Stimulated activated CD8-positive, alpha-beta memory T cell treated with anti-CD3 and anti-CD28 coated beads, Interleukin-15, amount 100 ng/mL, for 48 hours (primary cell): ENCODE results near the gene ZCCHC7.
"Not testable (repeated sequence)": the region's sequence is repeated elsewhere in the genome, so short reads cannot be mapped to it uniquely, and the experiment has no call there.

Experiments
- DNase-seq, 2 donors: peaks; one replicate each; pipeline ENCODE4 v3.0.0-alpha.2; 2020; ENCODE audit warnings: low read depth in 2 of 2

Gene ZCCHC7

GRCh38 chr9:37174247-37174646, 53.9 kb downstream of the ZCCHC7 start:
- DNase-seq = no peak

GRCh38 chr9:37178742-37179141, 58.4 kb downstream of the ZCCHC7 start:
- no peak for DNase-seq

DNA sequence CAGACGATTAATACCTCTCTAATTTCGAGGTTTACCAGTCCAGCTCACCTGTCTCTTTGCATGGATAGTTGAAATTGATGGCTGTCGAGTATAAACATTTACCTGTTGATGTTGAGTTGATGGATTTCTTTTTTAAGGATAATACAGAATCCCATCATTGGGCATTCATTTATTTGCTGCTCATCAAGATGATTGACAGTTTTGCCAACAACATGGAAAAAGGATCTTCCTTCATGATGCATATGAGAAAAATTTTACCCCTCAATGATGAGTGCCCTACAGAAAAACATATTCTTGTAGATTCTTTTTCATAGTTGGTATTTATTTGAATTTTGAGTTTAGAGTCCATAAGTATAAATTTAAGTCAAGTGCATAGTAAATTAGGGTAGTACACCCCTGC, 59.2 kb downstream of the ZCCHC7 start:
- no peak for DNase-seq

GRCh38 chr9:37180138-37180537, 59.8 kb downstream of the ZCCHC7 start:
- no peak for DNase-seq

DNA sequence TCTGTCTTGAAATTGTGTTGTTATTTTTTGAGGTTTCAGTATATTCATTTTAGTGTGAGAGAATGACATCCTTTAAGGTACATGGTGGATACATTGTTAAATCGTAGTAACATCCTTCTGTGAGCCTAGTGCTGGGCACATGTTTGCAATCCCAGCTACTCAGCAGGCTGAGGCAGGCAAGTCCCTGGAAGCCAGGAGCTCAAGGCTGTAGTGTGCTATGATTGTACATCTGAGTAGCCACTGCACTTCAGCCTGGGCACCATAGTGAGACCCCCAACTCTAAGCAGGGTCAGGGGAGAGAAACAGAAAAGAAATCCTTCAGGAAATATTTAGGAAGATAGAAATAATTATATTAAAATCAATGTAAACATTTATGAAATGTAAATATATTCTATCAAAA, 62.3 kb downstream of the ZCCHC7 start:
- DNase-seq = no peak

DNA sequence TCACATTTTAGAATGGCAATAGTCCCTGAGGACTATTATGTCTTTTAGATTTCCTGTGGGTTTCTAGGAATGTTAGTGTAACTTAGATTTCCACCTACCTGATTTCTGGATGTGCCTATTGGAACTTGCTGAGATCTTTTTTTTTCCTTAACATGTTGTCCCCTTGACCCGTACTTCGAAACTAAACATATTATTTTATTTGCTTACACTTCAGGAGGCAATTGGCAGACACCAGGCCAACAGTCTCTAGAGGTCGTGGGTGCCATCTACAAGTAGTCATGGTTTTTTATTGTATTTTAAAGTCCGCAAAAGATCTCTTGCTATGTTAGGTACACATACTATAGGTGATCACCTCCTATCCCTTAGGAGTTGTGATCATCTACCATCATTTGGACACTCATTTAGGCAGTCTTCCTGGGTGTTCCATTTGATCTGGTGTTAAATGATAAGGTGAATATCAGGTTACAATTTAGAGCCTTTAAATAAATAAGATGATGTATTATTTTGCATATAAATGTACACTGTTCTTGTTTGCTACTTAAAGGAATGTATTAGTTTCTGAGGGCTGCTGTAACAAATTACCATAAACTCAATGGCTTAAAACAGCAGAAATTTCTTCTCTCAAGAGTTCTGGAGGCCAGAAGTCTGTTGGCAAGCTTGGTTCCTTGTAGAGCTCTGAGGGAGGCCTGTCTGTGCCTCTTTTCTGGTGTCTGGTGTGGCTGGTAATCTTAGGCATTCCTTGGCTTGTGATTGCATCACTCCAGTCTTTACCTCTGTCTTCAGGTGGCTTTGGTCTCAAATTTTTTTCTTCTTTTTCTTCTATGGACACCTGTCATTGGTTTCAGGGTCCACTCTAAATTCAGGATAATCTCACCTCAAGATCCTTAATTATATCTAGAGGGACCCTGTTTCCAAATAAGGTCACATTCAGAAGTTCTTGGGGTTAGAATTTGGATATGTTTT, 64.8 kb downstream of the ZCCHC7 start:
- DNase-seq = no peak

GRCh38 chr9:37187292-37187691, 66.9 kb downstream of the ZCCHC7 start:
- peak in 1 of 2 donors; percentile 7 for DNase-seq

DNA sequence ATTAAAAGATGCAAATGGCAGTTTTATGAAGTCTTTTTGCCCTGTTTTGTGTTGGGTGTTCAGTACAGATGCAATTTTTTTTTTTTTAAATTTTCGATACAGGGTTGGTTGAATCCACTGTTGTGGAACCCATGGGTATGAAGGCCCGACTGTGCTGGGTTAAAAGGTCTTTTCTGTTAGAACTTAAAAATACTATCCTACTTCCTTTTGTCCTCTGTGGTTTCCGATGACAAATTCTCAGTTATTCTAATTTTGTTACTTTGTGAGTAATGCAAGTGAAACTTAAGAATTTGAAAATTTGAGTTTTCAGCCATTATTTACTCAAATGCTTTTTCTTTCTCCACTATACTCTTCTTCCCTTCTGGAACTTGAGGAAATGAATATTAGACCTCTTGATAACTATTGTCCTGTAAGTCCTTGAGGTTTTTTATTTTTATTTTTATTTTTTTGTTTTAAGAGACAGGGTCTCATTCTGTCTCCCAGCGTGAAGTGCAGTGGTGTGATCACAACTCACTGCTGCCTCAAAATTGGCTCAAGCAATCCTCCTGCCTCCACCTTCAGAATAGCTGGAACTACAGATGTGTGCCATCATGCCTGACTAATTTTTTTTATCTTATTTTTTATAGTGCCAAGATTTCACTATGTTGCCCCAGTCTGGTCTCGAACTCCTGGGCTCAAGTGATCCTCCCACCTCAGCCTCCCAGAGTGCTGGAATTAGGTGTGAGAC, 67.5 kb downstream of the ZCCHC7 start:
- DNase-seq = no peak

DNA sequence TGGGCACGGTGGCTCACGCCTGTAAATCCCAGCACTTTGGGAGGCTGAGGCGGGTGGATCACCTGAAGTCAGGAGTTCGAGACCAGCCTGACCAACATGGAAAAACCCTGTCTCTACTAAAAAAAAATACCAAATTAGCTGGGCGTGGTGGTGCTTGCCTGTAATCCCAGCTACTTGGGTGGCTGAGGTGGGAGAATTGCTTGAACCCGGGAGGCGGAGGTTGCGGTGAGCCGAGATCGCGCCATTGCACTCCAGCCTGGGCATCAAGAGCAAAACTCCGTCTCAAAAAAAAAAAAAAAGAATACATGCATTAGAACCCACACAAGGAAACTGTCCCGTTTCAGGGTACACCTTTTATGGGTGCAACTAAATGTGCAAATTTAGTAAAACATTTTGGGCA, 70.4 kb downstream of the ZCCHC7 start:
- not testable (repeated sequence) for DNase-seq

DNA sequence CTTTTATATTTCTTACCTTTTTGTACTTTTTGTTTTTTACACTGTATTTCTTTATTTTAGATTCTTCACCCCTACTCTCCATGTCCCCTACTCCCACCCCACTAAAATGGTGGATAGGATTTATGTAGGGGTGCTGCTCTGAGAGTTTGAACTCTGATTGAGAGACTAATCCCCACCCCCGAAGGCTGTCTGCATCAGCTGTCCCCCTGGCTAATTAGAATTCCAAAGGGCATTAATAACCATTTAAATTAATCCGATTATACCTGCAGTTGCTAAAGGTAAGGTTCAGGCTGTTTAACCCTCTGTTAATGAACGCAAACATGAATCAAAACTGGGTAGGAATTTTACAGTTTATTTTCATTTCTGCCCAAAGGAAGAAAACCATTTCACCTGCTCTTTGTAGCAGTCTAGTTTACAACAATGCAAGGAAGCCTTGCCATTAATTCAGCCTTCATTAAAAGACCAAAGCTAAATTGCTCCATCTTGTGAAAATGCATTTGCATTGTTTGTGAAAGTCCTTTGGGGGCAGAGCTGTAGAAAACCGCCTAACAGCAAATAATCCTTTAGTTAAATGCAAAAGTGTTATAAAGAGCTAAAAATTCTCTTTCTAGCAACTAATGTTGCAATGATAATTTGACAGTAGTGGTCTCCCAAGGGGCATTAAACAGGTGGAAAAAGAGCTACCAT, 71.2 kb downstream of the ZCCHC7 start:
- no peak for DNase-seq

- DNase-seq = no peak
These were observed 72.4 kb downstream of the ZCCHC7 start for GRCh38 chr9:37192803-37193202.

DNA sequence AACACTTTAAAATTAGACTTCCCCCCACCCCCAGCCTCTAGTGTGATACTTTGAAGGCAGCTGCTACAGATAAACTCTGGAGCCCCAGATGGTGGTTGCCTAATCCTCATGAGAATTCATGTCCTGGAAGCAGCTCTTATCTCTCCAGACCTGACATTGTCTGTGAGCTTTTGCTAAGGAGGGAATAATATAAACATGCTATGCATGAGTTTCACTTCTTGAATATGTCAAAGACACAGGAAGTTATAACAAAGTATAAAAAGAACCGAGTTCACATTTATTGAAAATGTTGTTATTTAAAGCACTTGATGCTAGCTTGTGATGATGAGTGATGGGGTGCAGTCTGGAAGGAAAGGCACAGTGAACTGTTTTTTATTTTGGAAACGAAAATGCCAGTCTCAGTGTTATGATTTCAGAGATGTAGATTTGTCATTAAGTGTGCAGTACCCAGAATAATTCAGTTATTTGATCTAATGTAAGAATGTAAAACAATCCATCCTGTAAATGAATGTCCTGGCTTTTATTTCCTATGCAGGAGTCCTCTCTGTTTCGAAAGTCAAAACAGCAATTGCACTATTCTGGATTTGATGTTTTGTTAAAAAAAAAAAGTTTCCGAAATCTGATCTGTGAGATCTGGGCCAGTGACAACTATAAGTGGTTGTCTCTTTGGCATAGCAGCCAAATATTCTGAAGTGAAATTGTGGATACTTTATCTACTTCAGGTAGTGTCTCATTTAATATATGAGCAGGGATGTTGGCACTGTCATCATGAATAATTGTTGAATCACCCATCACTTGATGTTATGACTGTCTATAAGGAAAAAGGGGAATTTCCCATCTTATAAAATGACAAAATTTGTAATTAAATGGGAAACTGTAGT, 77.0 kb downstream of the ZCCHC7 start:
- no peak for DNase-seq

GRCh38 chr9:37198039-37198729, 77.8 kb downstream of the ZCCHC7 start:
- DNase-seq = no peak

- no peak for DNase-seq
These were observed 78.5 kb downstream of the ZCCHC7 start for GRCh38 chr9:37198831-37199230.

DNA sequence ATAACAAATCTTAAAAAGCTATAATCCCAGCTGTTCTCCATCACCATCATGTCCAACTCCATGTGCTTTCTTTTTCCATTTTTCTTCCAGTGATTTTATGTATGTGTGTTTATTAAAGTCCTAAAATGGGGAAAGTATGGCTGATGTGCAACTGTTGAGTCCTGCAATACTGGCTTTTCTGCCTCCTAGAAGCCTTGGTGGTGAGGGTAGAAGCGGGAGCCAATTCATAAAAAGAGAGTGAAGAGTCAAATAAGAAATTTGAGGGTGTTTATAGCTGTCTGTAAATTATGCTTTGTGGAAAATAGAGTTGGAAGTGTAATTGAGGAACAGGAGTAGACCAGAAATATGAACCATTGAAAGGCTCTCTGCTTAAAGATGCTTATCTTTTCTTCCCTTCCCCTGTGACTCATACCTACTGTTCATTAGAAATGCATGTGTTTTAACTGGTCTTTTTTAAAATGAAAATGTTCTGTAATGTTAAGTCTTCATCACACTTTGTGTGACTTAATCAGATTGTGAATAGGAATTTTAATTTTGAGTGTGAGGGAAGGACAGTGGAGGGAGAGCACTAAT, 80.1 kb downstream of the ZCCHC7 start:
- DNase-seq = no peak

- no peak for DNase-seq
These were observed 81.2 kb downstream of the ZCCHC7 start for GRCh38 chr9:37201581-37201980.

DNA sequence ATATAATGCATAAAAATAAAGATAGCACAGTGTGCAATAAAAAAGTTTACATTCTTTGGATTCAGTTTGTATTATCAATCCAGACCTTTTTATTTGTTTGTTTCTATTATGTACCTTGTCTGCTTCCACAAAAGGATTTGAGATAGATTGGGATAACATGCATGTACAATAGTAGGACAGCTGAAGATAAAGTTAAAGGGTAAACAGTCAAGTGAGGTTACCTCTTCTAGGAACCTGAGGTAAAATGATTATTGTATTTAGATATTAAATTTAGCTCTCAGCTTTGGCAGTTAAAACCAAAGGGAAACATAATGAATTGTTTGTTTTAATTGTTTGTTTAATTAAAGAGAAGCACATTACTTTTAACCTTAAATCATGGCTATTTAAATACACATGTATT, 81.7 kb downstream of the ZCCHC7 start:
- no peak for DNase-seq

DNA sequence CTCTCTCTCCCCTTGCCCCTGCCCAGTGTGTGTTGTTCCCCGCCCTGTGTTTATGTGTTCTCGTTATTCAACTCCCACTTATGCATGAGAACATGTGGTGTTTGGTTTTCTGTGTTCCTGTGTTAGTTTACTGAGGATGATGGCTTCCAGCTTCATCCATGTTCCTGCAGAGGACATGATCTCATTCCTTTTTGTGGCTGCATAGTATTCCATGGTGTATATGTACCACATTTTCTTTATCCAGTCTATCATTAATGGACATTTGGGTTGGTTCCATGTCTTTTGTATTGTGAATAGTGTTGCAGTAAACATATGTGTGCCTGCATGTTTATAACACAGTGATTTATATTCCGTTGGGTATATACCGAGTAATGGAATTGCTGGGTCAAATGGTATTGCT, 83.1 kb downstream of the ZCCHC7 start:
- not testable (repeated sequence) for DNase-seq

DNA sequence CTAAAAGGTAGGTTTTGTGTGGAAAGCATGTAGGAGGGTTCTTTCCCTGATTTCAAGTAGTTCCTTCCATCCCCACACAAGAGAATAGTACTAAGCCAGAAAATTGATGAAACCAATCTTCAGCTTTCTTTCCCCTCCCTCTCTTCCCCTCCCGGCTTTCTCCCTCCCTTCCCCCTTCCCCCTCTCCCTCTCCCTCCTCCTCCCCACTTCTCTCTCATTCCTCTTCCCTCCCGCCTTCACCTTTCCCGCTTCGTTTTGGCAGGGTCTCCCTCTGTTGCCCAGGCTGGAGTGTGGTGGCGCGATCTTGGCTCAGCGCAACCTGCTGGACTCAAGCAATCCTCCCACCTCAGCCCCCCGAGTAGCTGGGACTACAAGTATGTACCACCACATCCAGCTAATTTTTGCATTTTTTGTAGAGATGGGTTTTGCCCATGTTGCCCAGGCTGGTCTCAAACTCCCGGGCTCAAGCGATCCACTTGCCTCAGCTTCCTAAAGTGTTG, 85.8 kb downstream of the ZCCHC7 start:
- DNase-seq = no peak
